WERI-Rb-1 (cell line): ENCODE data around the gene GPR12.

Source experiments
- DNase-seq: peaks from one replicate; pipeline ENCODE4 v3.0.0-alpha.2; 2020
- H3K27ac ChIP-seq: fragments of 250-450 bp; sonication (Bioruptor Pico); 2 replicates; pipeline ENCODE4 v1.5.1; 2020; ENCODE audit warnings: mild to moderate bottlenecking, moderate library complexity
- H3K27me3 ChIP-seq: fragments of 250-450 bp; sonication (Bioruptor Pico); 2 replicates; pipeline ENCODE4 v1.5.1; 2021; ENCODE audit warnings: mild to moderate bottlenecking, low read depth, moderate library complexity; ENCODE audit not compliant: insufficient read depth, severe bottlenecking
- H3K36me3 ChIP-seq: fragments of 250-450 bp; sonication (Bioruptor Pico); 2 replicates; pipeline ENCODE4 v1.5.1; 2020; ENCODE audit warnings: mild to moderate bottlenecking, moderate library complexity
- H3K4me3 ChIP-seq: 2 replicates; pipeline ENCODE4 v1.5.1; 2011; ENCODE audit warnings: low read depth, mild to moderate bottlenecking, control low read depth, low read length
- H3K9me3 ChIP-seq: fragments of 250-450 bp; sonication (Bioruptor Pico); 2 replicates; pipeline ENCODE4 v1.5.1; 2021; ENCODE audit warnings: mild to moderate bottlenecking, moderate library complexity; ENCODE audit not compliant: severe bottlenecking
- CTCF ChIP-seq: IDR thresholded peaks from 2 replicates; pipeline ENCODE4 v1.5.1; 2011; ENCODE audit warnings: low read depth, mild to moderate bottlenecking, control low read depth, inconsistent platforms, low read length

Gene GPR12

GRCh38 chr13:26771796-26772195, 11.2 kb upstream of the GPR12 start:
- Histone ChIP-seq H3K27me3 (no peaks in the 10 kb centered on the region), H3K27ac (peak overlapping the region; percentile 51), H3K4me3 (no peak overlapping the region), H3K9me3 (no peaks in the 10 kb centered on the region), H3K36me3 (no peaks in the 10 kb centered on the region)
- peak; percentile 90 for DNase-seq
- TF ChIP-seq CTCF: no peak

- no peak for TF ChIP-seq CTCF
- no peak for DNase-seq
- Histone ChIP-seq H3K27ac (no peak overlapping the region), H3K4me3 (no peak overlapping the region), H3K36me3 (no peaks in the 10 kb centered on the region), H3K9me3 (no peaks in the 10 kb centered on the region), H3K27me3 (peaks cover 23% of the 10 kb centered on the region)
These were observed 2.3 kb upstream of the GPR12 start for GRCh38 chr13:26762745-26763345.

GRCh38 chr13:26760832-26761582, 421 bp upstream of the GPR12 start:
- H3K27me3 ChIP-seq: peaks cover 23% of the 10 kb centered on the region
- no peak for DNase-seq
- peak overlapping the region; percentile 50 for H3K4me3 ChIP-seq
- no peaks in the 10 kb centered on the region for H3K9me3 ChIP-seq
- H3K27ac ChIP-seq: no peak overlapping the region
- no peak for TF ChIP-seq CTCF
- no peaks in the 10 kb centered on the region for H3K36me3 ChIP-seq

GRCh38 chr13:26759249-26759906, 1.2 kb downstream of the GPR12 start:
- Histone ChIP-seq H3K9me3 (no peaks in the 10 kb centered on the region), H3K27ac (no peak overlapping the region), H3K4me3 (no peak overlapping the region), H3K36me3 (no peaks in the 10 kb centered on the region), H3K27me3 (peaks cover 23% of the 10 kb centered on the region)
- no peak for TF ChIP-seq CTCF
- DNase-seq: no peak

- H3K9me3 ChIP-seq: no peaks in the 10 kb centered on the region
- DNase-seq: no peak
- TF ChIP-seq CTCF: no peak
These were observed 2.0 kb downstream of the GPR12 start for GRCh38 chr13:26758496-26759157.

More at GRCh38 chr13:26758496-26759157, 2.0 kb downstream of the GPR12 start:
- H3K27me3 ChIP-seq: peaks cover 23% of the 10 kb centered on the region
- no peak overlapping the region for H3K4me3 ChIP-seq
- H3K36me3 ChIP-seq: no peaks in the 10 kb centered on the region
- H3K27ac ChIP-seq: no peak overlapping the region
